IPS-NIHi11 (cell line): Measurements from ENCODE around the gene TRPV4.

ENCODE experiments used
- DNase-seq: peaks from one replicate; pipeline ENCODE4 v3.0.0; 2012; ENCODE audit warnings: mixed read lengths, low spot score

The TRPV4 gene

DNA sequence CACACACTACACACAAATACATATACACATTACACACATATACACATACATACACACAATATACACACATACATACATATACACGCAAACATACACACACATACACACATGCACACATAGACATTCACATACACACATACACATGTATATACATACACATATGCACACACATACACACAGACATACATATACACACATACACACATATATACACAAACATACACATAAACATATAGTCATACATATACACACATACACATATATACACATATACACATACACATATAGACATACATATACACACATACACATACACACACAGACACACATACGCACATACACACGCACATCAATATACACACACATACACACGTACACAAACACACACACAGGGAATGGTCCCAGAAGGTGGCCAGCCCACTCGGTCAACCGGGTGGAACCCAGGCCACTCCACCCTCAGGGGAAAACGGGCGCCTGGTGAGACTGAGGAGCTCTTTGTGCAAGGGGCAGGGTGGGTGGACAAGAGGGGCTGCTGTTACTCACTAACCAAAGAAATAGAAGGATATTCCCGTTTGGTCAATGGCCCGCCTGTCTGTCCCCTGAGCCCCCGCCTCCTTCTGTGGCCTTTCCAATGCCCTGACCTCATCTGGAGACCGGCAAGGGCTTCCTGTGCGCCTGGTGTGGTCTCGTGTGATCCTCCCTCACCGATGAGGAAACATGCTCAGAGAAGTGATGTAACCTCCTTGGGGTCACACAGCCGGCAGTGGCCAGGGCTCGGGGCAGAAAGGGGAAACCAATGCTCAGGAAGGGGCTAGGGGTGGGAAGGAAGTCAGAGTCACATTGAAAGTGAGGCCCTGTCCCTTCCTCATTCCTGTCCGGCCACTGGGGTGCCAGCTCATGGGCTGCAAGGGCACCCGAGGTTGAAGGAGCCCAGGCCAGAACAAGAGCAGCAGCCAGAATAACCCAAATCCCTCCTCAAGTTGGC is 5.3 kb downstream of the TRPV4 start:
- DNase-seq, result no peak

DNA sequence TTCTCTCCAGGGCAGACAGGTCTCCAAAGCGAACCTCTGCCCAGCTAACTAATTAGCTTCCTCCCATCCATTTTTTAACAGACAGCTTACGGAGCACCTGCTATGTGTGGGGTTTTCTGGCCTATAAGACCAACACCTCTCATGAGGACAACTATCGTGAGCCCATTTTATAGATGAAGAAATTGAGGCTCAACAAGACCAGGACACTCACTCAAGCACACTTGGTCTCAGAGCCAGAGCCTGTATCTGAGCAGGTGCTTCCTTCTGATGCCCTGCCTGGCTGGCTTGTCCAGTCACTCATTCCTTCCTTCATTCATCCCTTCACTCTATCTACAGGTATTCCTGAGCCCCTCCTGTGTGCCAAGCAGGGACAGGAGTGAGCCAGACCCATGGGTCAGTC is 6.1 kb downstream of the TRPV4 start:
- DNase-seq, result no peak

DNA sequence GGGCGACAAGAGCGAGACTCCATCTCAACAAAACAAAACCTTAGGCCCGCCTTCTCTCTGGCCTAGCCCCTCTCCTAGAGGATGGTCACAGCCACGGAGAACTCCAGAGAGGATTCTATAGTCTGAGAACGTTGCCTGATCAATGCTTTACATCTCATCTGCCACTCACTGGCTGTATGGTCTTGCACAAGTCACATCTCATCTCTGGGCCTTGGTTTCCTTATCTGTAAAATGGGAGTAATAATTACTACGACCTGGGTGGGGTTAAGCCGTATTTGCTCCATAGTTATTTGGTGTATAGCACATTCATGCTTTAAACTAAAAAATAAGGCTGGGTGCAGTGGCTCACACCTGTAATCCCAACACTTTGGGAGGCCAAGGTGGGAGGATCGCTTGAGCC is 8.5 kb downstream of the TRPV4 start:
- no peak for DNase-seq

DNA sequence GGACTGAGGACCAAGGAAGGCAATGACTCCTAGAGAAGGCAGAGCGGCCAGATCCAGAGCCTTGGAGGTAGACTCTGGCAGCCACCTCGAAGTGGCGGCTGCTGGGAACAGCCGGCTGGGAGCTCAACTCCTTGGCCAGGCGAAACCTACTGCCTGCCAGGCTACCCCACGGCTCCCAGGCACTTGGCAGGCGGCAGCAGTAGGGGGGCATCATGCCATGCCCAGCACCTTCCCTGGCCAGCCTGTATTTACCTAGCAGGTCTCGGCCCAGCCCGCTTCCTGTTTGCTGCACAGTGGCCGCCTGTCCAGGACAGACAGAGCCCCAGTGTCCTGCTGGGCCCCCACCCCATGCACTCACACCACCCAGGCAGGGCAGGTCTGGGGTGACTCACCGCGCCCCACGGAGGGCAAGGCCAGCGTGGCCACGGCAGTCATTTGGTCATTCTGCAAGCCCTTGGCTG is 10.2 kb downstream of the TRPV4 start:
- peak; percentile 57 for DNase-seq

GRCh38 chr12:109822416-109822815 is 10.8 kb downstream of the TRPV4 start:
- DNase-seq, result no peak

- no peak for DNase-seq
Observed at GRCh38 chr12:109821968-109822367, 11.2 kb downstream of the TRPV4 start.

- DNase-seq, result no peak
Observed at GRCh38 chr12:109820816-109821381, 12.3 kb downstream of the TRPV4 start.

DNA sequence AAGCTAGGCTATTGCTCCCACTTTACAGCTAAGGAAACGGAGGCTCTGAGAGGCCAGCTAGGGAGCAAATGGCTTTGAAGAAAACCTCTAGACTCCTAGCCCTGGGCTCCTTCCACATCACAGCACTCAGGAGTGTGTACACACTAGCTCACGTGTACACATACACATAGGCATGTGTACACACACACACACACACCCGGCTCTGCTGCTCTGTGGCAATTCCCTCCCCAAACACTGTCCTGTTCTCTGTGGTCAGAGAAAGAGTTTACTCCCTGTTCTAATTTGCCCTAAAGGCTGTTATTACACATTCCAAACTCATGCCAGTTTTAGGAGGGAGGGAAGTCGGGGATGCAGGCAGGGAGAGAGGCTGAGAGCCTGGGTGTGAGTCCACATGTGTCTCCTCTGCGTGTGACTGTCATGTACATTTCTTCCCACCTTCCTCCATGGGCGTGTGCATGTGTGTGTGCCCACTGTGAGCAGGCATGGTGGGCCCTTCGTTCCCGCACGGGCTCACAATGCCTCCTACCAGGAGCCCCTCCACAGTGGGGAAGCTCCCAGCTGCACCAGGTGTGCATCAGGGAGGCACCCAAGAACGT is 14.2 kb downstream of the TRPV4 start:
- DNase-seq, result no peak

- no peak for DNase-seq
Observed at GRCh38 chr12:109818253-109818652, 14.9 kb downstream of the TRPV4 start.

DNA sequence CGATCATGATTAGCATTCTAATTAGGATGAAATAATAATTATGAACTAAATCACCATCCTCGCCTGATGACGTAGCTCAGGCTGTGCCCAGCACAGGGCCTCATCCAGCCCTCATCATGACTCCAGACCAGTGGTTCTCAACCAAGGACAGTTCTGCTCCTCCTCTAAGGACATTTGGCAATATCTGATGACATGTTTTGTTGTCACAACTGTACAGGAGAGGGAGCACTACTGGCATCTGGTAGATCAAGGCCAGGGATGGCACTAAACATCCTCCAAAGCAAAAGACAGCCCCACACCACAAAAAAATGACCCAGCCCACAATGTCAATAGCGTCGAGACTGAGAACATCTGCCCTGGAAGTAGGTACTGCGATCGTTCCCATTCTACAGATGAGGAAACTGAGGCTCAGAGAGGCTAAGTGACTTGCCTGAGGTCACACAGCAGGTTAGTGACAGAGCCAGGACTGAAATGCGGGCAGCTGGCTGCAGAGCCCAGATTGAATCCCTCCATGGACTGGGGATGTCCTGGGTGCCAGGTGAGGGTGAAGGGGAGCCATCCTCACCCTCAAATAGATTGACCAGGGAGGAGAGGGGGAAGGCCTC is 15.5 kb downstream of the TRPV4 start:
- DNase-seq, result no peak

DNA sequence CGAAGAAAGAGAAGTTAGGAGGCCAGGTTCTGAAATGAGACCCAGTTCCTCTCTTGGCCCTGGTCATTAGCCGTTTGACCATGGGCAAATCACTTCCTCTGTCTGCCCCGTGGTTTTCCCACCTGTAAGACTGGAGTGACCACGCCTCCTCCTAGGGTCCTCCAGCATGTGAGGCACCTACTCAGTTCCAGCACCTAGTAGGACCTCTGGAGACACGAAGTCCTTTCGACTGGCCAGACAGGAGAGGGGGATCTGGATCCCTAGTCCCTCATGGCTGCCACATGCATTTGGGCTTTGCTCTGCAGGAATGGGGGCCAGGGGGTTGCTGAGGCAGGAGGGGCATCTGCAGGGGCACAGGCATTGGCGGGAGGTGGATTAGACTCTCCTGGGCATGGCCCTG is 16.3 kb downstream of the TRPV4 start:
- no peak for DNase-seq

DNA sequence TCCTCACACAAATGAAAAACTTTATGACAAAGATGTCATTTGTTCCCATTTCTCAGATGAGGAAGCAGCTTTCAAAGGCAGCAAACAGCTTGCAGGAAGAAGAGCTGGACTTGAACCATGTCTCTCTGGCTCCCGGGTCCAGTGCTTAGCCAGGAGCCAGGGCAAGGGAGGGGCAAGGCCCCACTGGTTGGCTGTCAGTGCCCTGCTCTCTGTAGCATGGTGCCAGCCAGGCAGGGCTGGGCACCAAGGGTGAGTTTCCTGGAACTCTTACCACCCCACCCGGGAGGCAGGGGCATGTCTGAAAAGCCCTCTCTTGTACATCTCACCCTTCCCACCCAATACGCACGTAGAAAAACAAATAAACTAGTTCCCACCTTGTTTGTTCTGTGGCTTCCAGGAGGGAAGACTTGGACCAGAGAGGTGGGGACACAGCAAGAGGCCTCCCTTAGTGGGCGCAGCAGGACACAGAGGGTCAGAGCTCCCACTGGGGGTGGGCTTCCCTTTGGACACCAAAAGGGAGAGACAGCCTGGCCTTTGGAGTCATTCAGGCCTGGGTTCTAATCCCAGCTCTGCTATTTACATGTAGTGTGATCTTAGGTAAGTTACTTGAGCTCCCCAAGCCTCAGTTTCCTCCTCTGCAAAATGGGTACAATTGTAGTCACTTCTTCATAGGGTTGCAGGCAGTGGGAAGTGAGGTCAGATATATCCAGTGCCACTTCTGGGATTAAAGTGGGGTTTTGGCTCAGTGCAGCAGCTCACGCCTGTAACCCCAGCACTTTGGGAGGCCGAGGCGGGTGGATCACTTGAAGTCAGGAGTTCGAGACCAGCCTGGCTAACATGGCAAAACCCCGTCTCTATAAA is 17.2 kb downstream of the TRPV4 start:
- no peak for DNase-seq

DNA sequence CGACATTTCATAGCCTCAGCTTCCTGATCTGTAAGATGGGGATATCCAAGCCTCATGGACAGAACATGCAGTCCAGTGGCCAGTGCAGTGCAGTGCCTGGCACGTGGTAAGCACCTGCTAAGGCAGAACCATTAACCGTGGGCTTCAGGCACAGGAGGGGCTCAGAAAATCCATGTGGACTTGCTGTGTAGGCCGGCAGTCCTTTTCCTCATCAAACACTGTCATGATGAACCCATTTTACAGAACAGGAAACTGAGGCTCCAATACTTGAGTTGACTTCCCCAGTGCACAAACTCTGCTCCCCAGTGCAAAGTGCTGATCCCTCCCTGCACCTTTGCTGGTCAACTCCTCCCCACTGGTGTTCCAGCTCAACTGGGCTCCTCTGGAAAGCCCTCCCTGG is 18.0 kb downstream of the TRPV4 start:
- no peak for DNase-seq

DNA sequence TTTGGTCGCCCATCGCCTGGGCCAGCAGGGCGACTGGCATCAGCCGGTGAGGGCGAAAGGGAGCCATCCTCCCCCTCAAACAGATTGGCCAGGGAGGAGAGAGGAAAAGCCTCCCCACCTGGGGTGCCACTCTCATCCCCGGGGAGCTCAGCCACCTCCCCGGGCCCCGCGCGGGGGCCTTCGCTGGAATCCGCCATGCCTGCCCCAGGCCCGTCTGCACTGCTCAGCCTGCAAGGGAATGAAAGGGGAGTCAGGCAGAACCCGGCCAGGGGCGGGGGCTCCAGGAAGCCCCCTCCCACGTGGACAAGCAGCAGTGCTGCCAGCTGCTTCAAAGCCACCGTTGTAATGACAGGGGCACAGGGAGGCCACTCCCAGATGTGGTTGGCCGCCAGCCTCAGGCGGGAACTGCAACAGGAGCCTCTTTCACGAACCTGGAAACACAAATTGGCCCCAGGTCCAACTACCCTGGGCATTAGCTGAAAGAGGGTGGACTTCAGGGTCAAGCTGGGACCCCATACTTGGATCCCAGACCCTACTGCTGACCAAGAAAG is 18.5 kb downstream of the TRPV4 start:
- DNase-seq, result no peak

GRCh38 chr12:109813810-109814416 is 19.3 kb downstream of the TRPV4 start:
- DNase-seq, result no peak

DNA sequence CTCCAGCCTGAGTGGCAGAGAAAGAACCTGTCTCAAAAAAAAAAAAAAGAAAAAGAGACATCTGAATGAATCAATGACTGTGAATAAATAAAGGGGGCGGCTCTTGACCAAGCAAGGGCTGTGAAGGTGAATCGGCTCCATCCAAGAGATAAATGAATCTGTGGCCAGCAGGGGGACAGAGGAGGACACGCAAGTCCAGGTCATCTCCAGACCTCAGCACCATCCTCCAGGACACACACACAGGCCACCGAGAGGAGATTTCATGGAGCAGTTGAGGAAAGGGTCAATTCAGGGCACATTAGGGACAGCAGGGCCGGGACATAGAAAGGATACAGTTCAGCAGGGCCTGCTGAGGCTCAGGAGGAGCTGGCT is 21.6 kb downstream of the TRPV4 start:
- no peak for DNase-seq

DNA sequence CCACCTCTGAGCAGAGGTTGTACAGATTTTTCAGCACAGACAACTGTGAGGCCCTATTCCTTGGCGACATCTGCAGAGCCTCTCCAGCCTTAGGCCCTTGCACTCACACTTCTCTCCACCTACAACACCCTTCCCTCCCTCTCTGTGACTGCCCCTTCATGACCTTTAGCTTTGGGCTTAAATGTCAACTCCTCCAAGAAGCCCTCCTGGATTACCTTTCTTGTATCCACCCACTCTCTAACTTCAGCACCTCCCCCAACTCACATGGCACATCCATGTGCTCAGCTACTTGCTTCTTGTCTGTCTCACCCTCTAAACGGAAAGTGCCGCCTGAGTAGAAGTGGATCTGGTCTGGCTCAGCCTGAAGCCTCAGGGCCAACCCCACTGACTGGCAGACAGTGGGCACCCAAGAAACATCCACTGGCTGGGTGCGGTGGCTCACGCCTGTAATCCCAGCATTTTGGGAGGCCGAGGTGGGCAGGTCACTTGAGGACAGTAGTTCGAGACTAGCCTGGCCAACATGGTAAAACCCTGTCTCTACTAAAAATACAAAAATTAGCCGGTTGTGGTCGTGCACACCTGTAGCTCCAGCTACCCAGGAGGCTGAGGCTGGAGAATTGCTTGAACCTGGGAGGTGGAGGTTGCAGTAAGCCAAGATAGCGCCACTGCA is 22.1 kb downstream of the TRPV4 start:
- DNase-seq, result no peak

- DNase-seq, result no peak
Observed at GRCh38 chr12:109808876-109809646, 24.1 kb downstream of the TRPV4 start.

GRCh38 chr12:109807954-109808643 is 25.1 kb downstream of the TRPV4 start:
- DNase-seq, result no peak
